RPMI8226 (cell line): ENCODE measurements around the gene BCKDK.
"Not testable (repeated sequence)": the region's sequence is repeated elsewhere in the genome, so short reads cannot be mapped to it uniquely, and the experiment has no call there.

ENCODE experiments used
- DNase-seq: peaks from one replicate; pipeline ENCODE4 v3.0.0-alpha.2; 2015

BCKDK gene

GRCh38 chr16:31129568-31130335 lies 21.6 kb downstream of the BCKDK start:
- DNase-seq, result no peak

- no peak for DNase-seq
These were observed 22.2 kb downstream of the BCKDK start for GRCh38 chr16:31130336-31130891.

GRCh38 chr16:31130899-31131298 lies 22.7 kb downstream of the BCKDK start:
- no peak for DNase-seq

DNA sequence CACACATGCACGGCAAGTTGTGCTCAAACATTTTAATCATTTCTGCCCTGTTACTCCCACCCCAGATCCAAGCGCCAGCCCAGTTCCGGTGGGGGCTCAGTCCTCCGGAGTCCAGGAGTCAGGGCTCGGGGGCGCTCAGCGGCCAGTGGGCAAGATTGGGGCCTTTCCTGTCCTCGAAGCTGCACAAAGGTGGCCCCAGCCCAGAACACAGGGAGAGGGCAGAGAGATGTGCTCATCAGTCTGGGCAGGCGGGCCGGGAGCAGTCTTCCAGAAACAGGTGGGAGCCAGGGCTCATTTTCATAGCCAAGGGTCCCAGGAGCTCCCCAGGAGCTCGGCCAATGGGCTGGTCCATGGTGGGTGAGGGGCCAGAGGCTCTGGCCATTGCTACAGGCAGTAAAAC lies 23.2 kb downstream of the BCKDK start:
- DNase-seq, result no peak

- DNase-seq, result no peak
These were observed 23.7 kb downstream of the BCKDK start for GRCh38 chr16:31131841-31132271.

- DNase-seq, result no peak
These were observed 24.3 kb downstream of the BCKDK start for GRCh38 chr16:31132303-31132979.

DNA sequence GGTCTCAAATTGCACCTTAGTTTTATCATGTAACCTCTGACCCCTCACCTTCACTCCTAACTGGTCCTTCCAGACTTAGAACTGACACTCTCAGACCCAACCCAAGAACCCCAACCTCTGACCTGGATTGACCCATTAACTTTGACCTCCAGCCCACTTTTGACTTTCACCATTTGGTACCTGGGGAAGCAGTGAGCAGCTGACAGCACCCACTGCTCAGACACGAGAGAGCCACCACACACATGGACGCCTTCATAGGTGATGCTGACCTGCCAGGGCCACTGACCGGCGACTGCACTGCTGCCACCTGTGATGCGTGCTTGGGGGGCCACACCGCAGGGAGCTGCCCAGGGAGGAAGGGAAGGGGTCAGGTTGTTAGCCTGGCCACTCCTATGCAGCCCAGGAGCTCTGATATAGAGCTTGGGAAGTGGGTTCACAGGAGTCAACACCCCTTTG lies 24.9 kb downstream of the BCKDK start:
- no peak for DNase-seq

DNA sequence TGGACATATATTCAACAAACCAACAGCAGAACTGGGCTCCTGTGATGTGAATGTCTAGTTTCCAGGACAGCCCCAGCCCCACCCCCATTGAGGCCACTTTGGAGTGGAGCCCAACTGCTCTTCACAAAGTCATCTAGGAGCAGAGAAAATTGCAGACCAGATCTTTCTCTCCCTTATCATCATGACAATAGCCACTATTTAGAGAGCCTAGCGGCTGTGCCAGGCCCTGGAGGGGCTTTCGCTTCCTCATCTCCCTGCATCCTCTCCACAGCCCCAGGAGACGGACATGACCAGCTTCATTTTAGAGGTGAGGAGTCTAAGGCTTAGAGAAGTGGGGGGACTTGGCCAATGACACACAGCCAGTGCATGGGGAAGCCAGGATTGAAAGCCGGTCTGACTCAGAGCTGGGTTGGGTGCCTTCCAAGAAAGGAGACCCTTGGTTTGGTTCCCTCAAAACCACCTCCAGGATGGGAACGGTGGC lies 25.9 kb downstream of the BCKDK start:
- peak; percentile 61 for DNase-seq

GRCh38 chr16:31134625-31135534 lies 26.7 kb downstream of the BCKDK start:
- peak; percentile 72 for DNase-seq

DNA sequence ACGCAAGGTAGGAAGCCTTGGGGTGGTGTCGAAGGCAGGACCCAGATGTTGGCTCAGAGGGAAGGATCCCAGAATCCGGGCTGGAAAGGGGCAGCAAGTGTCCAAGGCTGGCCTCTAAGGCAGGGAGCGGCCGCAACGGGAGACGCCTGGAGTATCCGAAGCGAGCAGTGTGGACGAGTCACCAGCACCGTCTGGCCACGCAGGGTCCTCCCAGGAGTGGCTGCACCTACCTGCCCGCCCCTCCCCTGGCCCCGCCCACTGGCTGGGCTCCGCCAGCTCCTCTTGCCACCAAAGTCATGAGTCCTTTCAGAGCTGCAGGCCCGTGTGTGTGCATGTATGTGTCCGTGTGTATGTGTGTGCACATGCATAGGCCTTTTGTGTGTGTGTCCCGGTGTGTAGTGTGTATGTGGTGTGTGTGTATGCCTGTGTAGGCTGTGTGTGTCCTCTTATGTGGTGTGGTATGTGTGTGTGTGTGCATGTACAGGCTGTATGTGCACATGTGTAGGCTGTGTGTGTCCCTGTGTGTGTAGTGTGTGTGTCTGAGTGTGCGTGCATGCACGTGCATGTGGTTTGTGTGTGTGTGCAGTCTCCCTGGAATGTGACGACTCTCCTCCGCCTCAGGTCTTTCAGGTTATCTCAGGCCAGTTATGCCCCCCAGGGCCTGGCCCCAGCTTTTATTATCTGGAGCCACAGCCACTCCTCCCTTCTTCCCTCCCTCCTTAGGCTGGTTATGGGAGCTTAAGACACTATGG lies 27.5 kb downstream of the BCKDK start, which contains the start of gene PRSS8:
Gene PRSS8, minus strand, starts transcription at position 193 of the 752 bp plus-strand sequence. CDS start 229 bp downstream, outside the sequence.
- DNase-seq, result no peak

- DNase-seq, result no peak
These were observed 28.1 kb downstream of the BCKDK start for GRCh38 chr16:31136287-31136662.

DNA sequence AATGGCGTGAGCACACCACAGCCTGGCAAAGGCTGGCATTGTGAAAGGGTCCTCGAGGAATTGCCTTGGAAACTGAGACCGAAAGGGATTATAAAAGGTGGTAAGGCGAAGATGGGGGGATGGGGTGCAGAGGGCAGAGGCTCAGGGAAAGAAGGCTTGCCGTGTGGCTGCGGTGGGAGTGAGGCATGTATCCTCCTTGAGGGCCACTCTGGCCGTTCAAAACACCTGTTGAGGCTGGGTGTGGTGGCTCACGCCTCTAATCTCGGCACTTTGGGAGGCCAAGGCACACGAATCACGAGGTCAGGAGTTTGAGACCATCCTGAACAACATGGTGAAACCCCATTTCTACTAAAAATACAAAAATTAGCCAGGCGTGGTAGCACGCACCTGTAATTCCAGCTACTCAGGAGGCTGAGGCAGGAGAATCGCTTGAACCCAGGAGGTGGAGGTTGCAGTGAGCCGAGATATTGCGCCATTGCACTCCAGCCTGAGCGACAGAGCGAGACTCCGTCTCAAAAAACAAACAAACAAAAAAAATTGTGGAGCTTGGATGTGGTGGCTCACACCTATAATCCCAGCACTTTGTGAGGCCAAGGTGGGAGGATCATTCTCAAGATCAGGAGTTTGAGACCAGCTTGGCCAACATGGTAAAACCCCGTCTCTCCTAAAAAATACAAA lies 28.8 kb downstream of the BCKDK start:
- DNase-seq, result not testable (repeated sequence)

- DNase-seq, result no peak
These were observed 30.7 kb downstream of the BCKDK start for GRCh38 chr16:31138621-31139578.

DNA sequence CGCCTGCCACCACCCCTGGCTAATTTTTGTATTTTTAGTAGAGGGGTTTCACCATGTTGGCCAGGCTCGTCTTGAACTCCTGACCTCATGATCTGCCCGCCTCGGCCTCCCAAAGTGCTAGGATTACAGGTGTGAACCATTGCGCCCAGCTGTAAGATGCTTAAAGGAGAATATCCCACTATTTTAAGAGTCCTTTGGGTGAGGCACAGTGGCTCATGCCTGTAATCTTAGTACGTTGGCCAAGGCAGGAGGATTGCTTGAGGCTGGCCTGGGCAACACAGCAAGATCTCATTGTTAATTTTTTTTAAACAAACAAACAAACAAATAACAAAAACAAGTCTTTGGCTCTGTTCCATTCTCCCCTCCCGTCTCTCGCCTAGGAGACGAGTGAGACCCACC lies 32.9 kb downstream of the BCKDK start:
- not testable (repeated sequence) for DNase-seq

GRCh38 chr16:31141489-31142108 lies 33.4 kb downstream of the BCKDK start:
- peak; percentile 24 for DNase-seq

GRCh38 chr16:31142109-31143010 lies 34.2 kb downstream of the BCKDK start:
- peak; percentile 100 for DNase-seq

DNA sequence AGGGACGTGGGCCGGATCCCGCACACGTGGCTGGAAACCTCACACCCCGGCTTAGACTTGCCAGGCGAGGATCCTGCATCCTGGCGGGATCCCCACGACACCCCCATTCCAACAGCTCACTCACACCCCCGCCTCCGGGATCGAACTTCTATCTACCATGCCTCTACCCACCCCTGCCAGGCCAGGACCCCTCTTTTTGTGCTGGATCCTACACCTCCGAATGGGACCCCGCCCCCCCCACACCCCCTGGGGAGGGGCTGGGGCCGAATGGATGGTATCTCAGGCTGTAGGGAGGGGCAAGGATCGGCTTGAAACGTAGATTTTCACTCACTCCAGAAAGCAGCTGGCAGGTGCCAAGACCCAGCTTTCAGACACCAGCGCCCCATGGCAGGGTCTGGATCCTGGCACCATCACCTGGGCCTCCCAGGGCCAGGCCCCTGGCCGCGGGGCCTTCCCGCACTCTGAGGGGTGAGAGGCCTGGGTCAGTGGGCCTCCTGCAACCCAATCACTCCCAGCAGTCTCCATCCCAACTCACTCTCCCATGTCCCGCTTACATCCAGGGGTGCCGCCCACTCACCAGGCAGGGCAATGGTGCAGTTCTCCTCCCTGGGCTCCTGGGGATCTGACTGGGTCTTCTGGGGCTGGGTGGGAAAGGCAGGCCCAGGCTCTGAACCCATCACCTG lies 35.0 kb downstream of the BCKDK start:
- no peak for DNase-seq

DNA sequence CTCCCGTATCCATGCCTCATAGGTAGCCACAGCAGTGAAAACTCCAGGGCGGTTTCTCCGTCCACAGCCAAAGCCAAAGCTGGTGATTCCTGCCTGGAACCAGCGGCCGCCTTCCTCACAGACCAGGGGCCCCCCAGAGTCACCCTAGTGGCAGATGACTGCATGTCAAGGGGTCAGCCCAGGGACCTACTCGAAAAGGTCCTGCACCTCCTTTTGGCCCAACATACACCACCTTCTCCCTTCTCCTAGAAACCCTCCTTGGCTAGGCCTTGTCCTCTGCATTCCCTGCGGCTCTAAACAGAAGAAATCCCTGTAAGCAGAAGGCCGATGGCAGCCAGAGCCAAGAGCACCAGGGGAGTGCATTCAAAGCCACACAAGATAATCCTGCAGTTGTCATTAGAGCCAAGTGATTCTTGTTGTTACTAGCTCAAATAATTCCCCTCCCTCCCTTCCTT lies 35.5 kb downstream of the BCKDK start:
- no peak for DNase-seq
